Cardiac fibroblast (primary cell): ENCODE results near the gene CEMP1.
A peak's percentile ranks its signal among the peaks of the same experiment; 100 is the strongest.

Experiments
- DNase-seq, 2 donors: peaks; one replicate each; pipeline versions ENCODE4 v3.0.0 to v3.0.0-alpha.2; 2010; ENCODE audit warnings: low read depth in 2 of 2
- H3K4me3 ChIP-seq, 2 donors: replicated peaks in 1 of 2; 1 replicate in 1 of 2; 2 replicates in 1 of 2; pipeline ENCODE4 v1.5.1; 2011; ENCODE audit warnings: low read depth in 2 of 2, low read length in 2 of 2, mild to moderate bottlenecking in 2 of 2, moderate library complexity in 1 of 2
- CTCF ChIP-seq: IDR thresholded peaks from one replicate; pipeline ENCODE4 v1.5.1; 2011; ENCODE audit warnings: low read depth, mild to moderate bottlenecking, low read length, inconsistent platforms

The CEMP1 gene

GRCh38 chr16:2497695-2498484, 33.3 kb downstream of the CEMP1 start:
- no peak for DNase-seq
- TF ChIP-seq CTCF, result no peak
- H3K4me3 ChIP-seq, result no peak overlapping the region

GRCh38 chr16:2497116-2497630, 34.0 kb downstream of the CEMP1 start:
- DNase-seq, result peak; percentile 54 to 55
- H3K4me3 ChIP-seq, result no peak overlapping the region
- TF ChIP-seq CTCF, result no peak

GRCh38 chr16:2496223-2497115, 34.7 kb downstream of the CEMP1 start:
- DNase-seq, result no peak
- no peak overlapping the region for H3K4me3 ChIP-seq
- no peak for TF ChIP-seq CTCF

GRCh38 chr16:2495041-2495440, 36.2 kb downstream of the CEMP1 start:
- no peak for TF ChIP-seq CTCF
- DNase-seq, result no peak
- no peak overlapping the region for H3K4me3 ChIP-seq

- no peak for DNase-seq
- TF ChIP-seq CTCF, result no peak
- no peak overlapping the region for H3K4me3 ChIP-seq
Measured at GRCh38 chr16:2494616-2495015, 36.6 kb downstream of the CEMP1 start.

- TF ChIP-seq CTCF, result no peak
- DNase-seq, result no peak
- no peak overlapping the region for H3K4me3 ChIP-seq
Measured at GRCh38 chr16:2493605-2494004, 37.6 kb downstream of the CEMP1 start.
